ENCODE data around the gene MAML2. TPM values are rescaled to one million over a fixed set of nuclear protein-coding genes. Genes with fewer than 3 reads are reported as not detected.

The MAML2 gene
- total RNA-seq, 1 donor: 48.2 TPM

- H3K9me3 ChIP-seq (ENCODE audit: low read depth, low read length): no peaks in the 10 kb centered on the region
- H3K4me1 ChIP-seq (ENCODE audit: insufficient read depth, low read length): peaks cover 56% of the 10 kb centered on the region
- H3K27me3 ChIP-seq (ENCODE audit: insufficient read depth, low read length): no peaks in the 10 kb centered on the region
- no peak overlapping the region for H3K4me3 ChIP-seq (ENCODE audit: low read length)
Measured at GRCh38 chr11:96219981-96220623, 122.9 kb downstream of the MAML2 start.

- peaks cover 65% of the 10 kb centered on the region for H3K4me1 ChIP-seq (ENCODE audit: insufficient read depth, low read length)
- H3K9me3 ChIP-seq (ENCODE audit: low read depth, low read length): no peaks in the 10 kb centered on the region
- H3K27me3 ChIP-seq (ENCODE audit: insufficient read depth, low read length): no peaks in the 10 kb centered on the region
- H3K4me3 ChIP-seq (ENCODE audit: low read length): no peak overlapping the region
Measured at GRCh38 chr11:96218901-96219300, 124.1 kb downstream of the MAML2 start.

- no peaks in the 10 kb centered on the region for H3K27me3 ChIP-seq (ENCODE audit: insufficient read depth, low read length)
- no peak overlapping the region for H3K4me3 ChIP-seq (ENCODE audit: low read length)
- no peaks in the 10 kb centered on the region for H3K9me3 ChIP-seq (ENCODE audit: low read depth, low read length)
- H3K4me1 ChIP-seq (ENCODE audit: insufficient read depth, low read length): peaks cover 73% of the 10 kb centered on the region
Measured at GRCh38 chr11:96218006-96218405, 125.0 kb downstream of the MAML2 start.

- no peaks in the 10 kb centered on the region for H3K27me3 ChIP-seq (ENCODE audit: insufficient read depth, low read length)
- peaks cover 78% of the 10 kb centered on the region for H3K4me1 ChIP-seq (ENCODE audit: insufficient read depth, low read length)
- H3K4me3 ChIP-seq (ENCODE audit: low read length): no peak overlapping the region
- H3K9me3 ChIP-seq (ENCODE audit: low read depth, low read length): no peaks in the 10 kb centered on the region
Measured at GRCh38 chr11:96217206-96217605, 125.8 kb downstream of the MAML2 start.

GRCh38 chr11:96215826-96216225 is 127.2 kb downstream of the MAML2 start:
- H3K4me3 ChIP-seq (ENCODE audit: low read length): no peak overlapping the region
- H3K27me3 ChIP-seq (ENCODE audit: insufficient read depth, low read length): no peaks in the 10 kb centered on the region
- no peaks in the 10 kb centered on the region for H3K9me3 ChIP-seq (ENCODE audit: low read depth, low read length)
- peaks cover 74% of the 10 kb centered on the region for H3K4me1 ChIP-seq (ENCODE audit: insufficient read depth, low read length)

GRCh38 chr11:96215110-96215782 is 127.7 kb downstream of the MAML2 start:
- H3K4me3 ChIP-seq (ENCODE audit: low read length): no peak overlapping the region

GRCh38 chr11:96214777-96215109 is 128.3 kb downstream of the MAML2 start:
- Histone ChIP-seq H3K4me3 (ENCODE audit: low read length) (no peak overlapping the region), H3K4me1 (ENCODE audit: insufficient read depth, low read length) (peaks cover 65% of the 10 kb centered on the region), H3K9me3 (ENCODE audit: low read depth, low read length) (no peaks in the 10 kb centered on the region), H3K27me3 (ENCODE audit: insufficient read depth, low read length) (no peaks in the 10 kb centered on the region)

More at GRCh38 chr11:96215110-96215782, 127.7 kb downstream of the MAML2 start:
- H3K9me3 ChIP-seq (ENCODE audit: low read depth, low read length): no peaks in the 10 kb centered on the region
- H3K27me3 ChIP-seq (ENCODE audit: insufficient read depth, low read length): no peaks in the 10 kb centered on the region
- H3K4me1 ChIP-seq (ENCODE audit: insufficient read depth, low read length): peaks cover 70% of the 10 kb centered on the region

- no peaks in the 10 kb centered on the region for H3K9me3 ChIP-seq (ENCODE audit: low read depth, low read length)
Measured at GRCh38 chr11:96213500-96213899, 129.5 kb downstream of the MAML2 start.

GRCh38 chr11:96211436-96211835 is 131.6 kb downstream of the MAML2 start:
- Histone ChIP-seq H3K9me3 (ENCODE audit: low read depth, low read length) (no peaks in the 10 kb centered on the region), H3K4me3 (ENCODE audit: low read length) (no peak overlapping the region), H3K27me3 (ENCODE audit: insufficient read depth, low read length) (no peaks in the 10 kb centered on the region), H3K4me1 (ENCODE audit: insufficient read depth, low read length) (peaks cover 80% of the 10 kb centered on the region)

More at GRCh38 chr11:96213500-96213899, 129.5 kb downstream of the MAML2 start:
- H3K27me3 ChIP-seq (ENCODE audit: insufficient read depth, low read length): no peaks in the 10 kb centered on the region
- no peak overlapping the region for H3K4me3 ChIP-seq (ENCODE audit: low read length)
- H3K4me1 ChIP-seq (ENCODE audit: insufficient read depth, low read length): peaks cover 70% of the 10 kb centered on the region

- Histone ChIP-seq H3K4me3 (ENCODE audit: low read length) (no peak overlapping the region), H3K4me1 (ENCODE audit: insufficient read depth, low read length) (peaks cover 64% of the 10 kb centered on the region), H3K27me3 (ENCODE audit: insufficient read depth, low read length) (no peaks in the 10 kb centered on the region), H3K9me3 (ENCODE audit: low read depth, low read length) (no peaks in the 10 kb centered on the region)
Measured at GRCh38 chr11:96207459-96208449, 135.2 kb downstream of the MAML2 start.

- H3K4me1 ChIP-seq (ENCODE audit: insufficient read depth, low read length): peaks cover 56% of the 10 kb centered on the region
- H3K9me3 ChIP-seq (ENCODE audit: low read depth, low read length): no peaks in the 10 kb centered on the region
- no peak overlapping the region for H3K4me3 ChIP-seq (ENCODE audit: low read length)
- H3K27me3 ChIP-seq (ENCODE audit: insufficient read depth, low read length): no peaks in the 10 kb centered on the region
Measured at GRCh38 chr11:96206955-96207354, 136.0 kb downstream of the MAML2 start.

GRCh38 chr11:96205460-96205809 is 137.6 kb downstream of the MAML2 start:
- Histone ChIP-seq H3K27me3 (ENCODE audit: insufficient read depth, low read length) (no peaks in the 10 kb centered on the region), H3K9me3 (ENCODE audit: low read depth, low read length) (no peaks in the 10 kb centered on the region), H3K4me3 (ENCODE audit: low read length) (no peak overlapping the region), H3K4me1 (ENCODE audit: insufficient read depth, low read length) (peaks cover 49% of the 10 kb centered on the region)

- no peaks in the 10 kb centered on the region for H3K27me3 ChIP-seq (ENCODE audit: insufficient read depth, low read length)
- H3K4me3 ChIP-seq (ENCODE audit: low read length): no peak overlapping the region
- H3K4me1 ChIP-seq (ENCODE audit: insufficient read depth, low read length): peaks cover 49% of the 10 kb centered on the region
- H3K9me3 ChIP-seq (ENCODE audit: low read depth, low read length): no peaks in the 10 kb centered on the region
Measured at GRCh38 chr11:96204721-96205459, 138.1 kb downstream of the MAML2 start.

- no peaks in the 10 kb centered on the region for H3K9me3 ChIP-seq (ENCODE audit: low read depth, low read length)
- no peaks in the 10 kb centered on the region for H3K27me3 ChIP-seq (ENCODE audit: insufficient read depth, low read length)
- no peak overlapping the region for H3K4me3 ChIP-seq (ENCODE audit: low read length)
- peaks cover 52% of the 10 kb centered on the region for H3K4me1 ChIP-seq (ENCODE audit: insufficient read depth, low read length)
Measured at GRCh38 chr11:96204366-96204659, 138.7 kb downstream of the MAML2 start.

All from mononuclear cell (primary cell).